NCI-H1048 (cell line): ENCODE measurements around the gene ATMIN.

Experiments used
- DNase-seq: peaks from one replicate; lab custom pipeline; 2025; lab: John Stamatoyannopoulos, UW

ATMIN gene

DNA sequence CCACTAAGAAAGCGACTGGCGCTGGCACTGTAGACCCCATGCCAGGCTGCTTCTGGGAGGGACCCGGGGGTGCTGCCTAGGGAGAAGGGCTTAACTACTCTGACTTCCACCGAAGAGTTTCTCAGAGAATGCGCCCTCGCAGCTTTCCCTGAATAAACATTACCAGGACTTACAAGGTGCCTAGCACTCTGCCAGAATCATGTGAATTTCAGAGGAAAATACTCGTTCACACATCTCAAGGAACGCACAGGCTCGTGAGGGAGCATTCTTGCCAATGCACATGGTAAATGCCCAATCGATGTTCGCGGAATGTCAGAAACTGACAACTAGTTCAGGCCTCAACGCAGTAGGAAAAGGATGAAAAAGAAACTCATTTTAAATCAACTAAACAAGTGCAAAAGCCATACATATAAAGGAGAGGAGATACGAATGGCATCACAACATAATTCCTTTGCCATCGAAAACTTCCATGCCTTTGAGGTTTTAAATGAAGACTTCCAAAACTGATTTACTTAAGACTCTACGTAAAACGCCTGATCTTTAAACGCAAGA is 30.0 kb upstream of the ATMIN start:
- DNase-seq: no peak

- no peak for DNase-seq
Observed at GRCh38 chr16:81006211-81006812, 29.3 kb upstream of the ATMIN start.

DNA sequence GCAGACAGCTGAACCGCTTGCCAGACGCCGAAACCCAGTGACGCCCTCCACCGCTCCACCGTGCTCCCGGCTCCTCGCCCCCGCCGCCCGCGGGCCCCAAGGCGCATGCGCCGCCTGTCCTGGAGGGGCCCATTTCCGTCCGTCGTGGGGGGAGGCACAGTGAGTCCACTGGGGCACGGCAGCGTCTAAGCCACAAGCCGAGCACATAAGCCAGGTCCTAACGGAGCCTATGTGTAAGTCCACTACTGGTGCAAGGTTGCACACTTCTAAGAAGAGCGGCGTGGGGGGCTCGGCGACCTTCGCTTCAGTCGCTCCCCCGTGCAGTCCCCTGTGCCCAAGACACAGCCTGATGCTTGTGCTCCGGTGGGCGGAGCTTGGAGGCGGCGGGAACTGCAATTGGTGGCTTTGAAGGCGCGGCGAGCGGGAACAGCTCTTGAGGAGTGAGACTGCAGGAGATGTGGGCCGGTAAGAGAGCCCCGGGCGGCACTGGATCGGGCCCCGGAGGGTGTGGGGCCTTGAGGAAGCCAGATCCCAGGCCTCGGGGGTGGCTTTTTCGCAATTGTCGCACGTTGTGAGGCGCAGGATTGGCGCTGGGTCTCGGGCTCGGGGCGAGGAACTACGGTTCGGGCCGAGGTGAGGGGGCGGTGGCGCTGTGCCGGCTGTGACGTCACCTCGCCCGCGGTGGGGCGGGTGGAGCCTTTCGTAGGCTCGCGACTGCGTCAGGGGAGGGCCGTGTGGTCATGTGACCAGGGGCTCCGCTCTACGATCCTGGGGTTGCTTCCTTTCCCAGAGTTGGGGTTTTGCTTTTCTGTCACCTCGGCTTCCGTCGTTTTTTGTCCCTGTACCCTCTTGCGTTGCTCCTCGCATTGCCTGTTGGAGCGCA is 28.6 kb upstream of the ATMIN start, which contains the start of the genes CENPN and CMC2:
Gene CENPN (plus strand): TSS at position 402 of the 883 bp plus-strand sequence. CDS start 4,726 bp downstream, outside the sequence.
Gene CMC2 (minus strand): TSS at position 73 of the 883 bp plus-strand sequence. CDS start 9,491 bp downstream, outside the sequence.
- peak; percentile 72 for DNase-seq

DNA sequence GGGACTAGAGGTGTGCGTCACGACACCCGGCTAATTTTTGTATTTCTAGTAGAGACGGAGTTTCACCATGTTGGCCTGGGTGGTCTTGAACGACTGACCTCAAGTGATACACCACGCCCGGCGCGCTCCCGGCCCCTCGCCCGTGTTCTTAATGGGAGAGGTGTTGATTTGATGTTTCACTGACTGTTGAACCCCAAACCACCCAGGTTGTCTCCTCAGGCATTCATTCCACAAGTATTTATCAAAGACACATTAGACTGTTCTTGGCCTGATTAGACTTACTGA is 27.2 kb upstream of the ATMIN start:
- no peak for DNase-seq

- no peak for DNase-seq
Observed at GRCh38 chr16:81012974-81013373, 22.7 kb upstream of the ATMIN start.

- DNase-seq: no peak
Observed at GRCh38 chr16:81014672-81015071, 21.0 kb upstream of the ATMIN start.

GRCh38 chr16:81018496-81018895 is 17.1 kb upstream of the ATMIN start:
- DNase-seq: no peak

DNA sequence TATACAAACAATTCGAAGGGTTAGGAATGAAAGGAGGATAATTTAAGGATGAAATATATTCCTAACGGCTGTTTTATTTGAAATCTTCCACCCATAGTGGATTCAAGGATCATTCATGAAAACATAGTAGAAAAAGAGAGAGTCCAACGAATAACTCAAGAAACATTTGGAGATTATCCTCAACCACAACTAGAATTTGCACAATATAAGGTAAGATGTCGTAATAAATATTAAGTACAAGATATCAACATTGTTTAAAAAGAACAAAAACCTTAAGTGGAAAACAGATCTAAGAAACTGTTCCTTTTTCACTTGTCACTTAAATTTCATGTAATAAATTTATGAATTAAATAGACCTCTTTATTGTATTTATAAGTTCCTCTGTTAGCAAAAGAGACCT is 9.2 kb upstream of the ATMIN start:
- DNase-seq: no peak

GRCh38 chr16:81029930-81030604 is 5.6 kb upstream of the ATMIN start:
- DNase-seq: no peak

- DNase-seq: no peak
Observed at GRCh38 chr16:81035975-81036750, 521 bp downstream of the ATMIN start.

- DNase-seq: no peak
Observed at GRCh38 chr16:81036751-81037350, 1.2 kb downstream of the ATMIN start.

DNA sequence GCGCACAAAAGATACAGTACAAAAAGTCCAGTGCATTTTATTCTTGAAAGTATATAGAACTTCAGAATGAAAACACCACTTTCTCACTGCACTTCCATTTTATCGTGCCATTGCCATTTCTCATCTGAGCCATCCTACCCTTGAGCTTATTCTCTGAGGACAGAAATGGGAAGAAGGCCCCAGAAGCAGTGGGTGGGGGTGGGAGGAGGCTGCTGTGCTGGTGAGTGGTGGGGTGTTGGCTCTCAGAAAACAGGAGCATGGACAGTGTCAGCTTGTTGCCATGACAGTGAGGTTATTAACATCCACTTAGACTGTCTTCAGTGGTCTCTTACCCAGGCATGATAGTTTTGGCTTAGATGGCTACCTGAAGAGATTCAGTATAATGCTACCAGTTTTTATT is 4.5 kb downstream of the ATMIN start:
- DNase-seq: no peak

- no peak for DNase-seq
Observed at GRCh38 chr16:81040842-81041241, 5.2 kb downstream of the ATMIN start.

DNA sequence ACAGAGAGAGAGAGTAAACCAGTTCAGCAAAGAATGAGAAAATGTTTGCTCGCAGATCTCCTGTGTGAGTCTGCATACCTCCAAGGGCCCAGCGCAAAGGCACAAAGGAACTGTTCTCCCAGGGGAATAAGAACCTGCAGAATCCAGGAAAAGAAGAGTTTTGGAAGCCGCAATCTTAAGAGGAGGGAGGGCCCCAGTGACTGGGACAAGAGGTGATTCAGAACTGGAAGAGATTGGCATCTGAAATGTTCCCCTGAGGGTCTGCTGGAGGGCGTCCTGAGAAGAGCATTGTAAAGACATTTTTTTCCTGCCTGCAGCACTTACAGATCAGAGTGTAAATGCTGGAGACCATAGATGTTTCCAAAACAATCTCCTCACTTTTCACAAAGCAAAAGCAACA is 6.1 kb downstream of the ATMIN start:
- DNase-seq: no peak

GRCh38 chr16:81042821-81043220 is 7.2 kb downstream of the ATMIN start:
- DNase-seq: no peak

- DNase-seq: no peak
Observed at GRCh38 chr16:81053761-81054160, 18.1 kb downstream of the ATMIN start.

- DNase-seq: no peak
Observed at GRCh38 chr16:81060576-81061306, 25.1 kb downstream of the ATMIN start.

GRCh38 chr16:81061307-81061640 is 25.6 kb downstream of the ATMIN start:
- no peak for DNase-seq

- DNase-seq: no peak
Observed at GRCh38 chr16:81061871-81062608, 26.4 kb downstream of the ATMIN start.

GRCh38 chr16:81066681-81067080 is 31.0 kb downstream of the ATMIN start:
- DNase-seq: no peak
